Measurements from ENCODE around the gene ZBTB1.
"Not testable (repeated sequence)": the region's sequence is repeated elsewhere in the genome, so short reads cannot be mapped to it uniquely, and the experiment has no call there.

The ZBTB1 gene

DNA sequence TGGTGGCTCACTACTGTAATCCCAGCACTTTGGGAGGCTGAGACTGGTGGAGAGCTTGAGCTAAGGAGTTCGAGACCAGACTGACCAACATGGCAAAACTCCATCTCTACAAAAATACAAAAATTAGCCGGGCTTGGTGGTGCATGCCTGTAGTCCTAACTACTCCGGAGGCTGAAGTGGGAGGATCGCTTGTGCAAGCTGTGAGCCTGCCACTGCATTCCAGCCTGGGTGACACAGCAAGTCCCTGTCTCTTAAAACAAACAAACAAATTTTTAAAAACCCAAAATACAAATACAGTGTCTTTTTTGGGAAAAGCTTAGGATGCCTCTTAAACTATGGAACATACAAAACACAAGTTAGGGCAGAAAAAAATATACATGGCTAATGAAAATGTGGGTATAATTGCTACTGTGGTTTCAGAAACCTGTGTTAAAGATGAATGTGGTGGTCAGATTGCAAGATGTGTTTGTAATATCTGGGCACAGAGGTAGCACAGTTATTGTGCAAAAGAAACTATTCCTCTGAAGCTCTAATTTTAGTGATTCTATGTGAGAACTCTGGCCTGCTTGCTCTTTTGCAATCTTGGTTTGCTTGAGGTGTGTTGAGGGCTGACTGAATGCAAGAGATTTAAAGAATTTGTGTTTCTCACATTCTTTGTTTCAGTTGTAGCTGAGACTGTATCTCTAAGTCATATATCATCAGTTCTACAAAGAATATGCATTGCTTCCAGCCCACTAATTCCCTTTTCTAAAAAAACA lies 32.1 kb downstream of the ZBTB1 start:
- no peak for DNase-seq

- DNase-seq = peak; percentile 98
Observed at GRCh38 chr14:64540208-64541202, 35.9 kb downstream of the ZBTB1 start, which contains the start of gene HSPA2. Gene HSPA2, plus strand, starts transcription at chr14:64540741. Its CDS starts 109 bp downstream, at chr14:64540850.

DNA sequence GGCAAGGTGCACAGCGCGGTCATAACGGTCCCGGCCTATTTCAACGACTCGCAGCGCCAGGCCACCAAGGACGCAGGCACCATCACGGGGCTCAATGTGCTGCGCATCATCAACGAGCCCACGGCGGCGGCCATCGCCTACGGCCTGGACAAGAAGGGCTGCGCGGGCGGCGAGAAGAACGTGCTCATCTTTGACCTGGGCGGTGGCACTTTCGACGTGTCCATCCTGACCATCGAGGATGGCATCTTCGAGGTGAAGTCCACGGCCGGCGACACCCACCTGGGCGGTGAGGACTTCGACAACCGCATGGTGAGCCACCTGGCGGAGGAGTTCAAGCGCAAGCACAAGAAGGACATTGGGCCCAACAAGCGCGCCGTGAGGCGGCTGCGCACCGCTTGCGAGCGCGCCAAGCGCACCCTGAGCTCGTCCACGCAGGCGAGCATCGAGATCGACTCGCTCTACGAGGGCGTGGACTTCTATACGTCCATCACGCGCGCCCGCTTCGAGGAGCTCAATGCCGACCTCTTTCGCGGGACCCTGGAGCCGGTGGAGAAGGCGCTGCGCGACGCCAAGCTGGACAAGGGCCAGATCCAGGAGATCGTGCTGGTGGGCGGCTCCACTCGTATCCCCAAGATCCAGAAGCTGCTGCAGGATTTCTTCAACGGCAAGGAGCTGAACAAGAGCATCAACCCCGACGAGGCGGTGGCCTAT lies 36.8 kb downstream of the ZBTB1 start:
- DNase-seq = no peak

- DNase-seq = no peak
Observed at GRCh38 chr14:64541972-64542835, 37.6 kb downstream of the ZBTB1 start.

- DNase-seq = no peak
Observed at GRCh38 chr14:64542836-64543201, 38.2 kb downstream of the ZBTB1 start.

- DNase-seq = no peak
Observed at GRCh38 chr14:64544607-64545312, 40.2 kb downstream of the ZBTB1 start.

GRCh38 chr14:64549016-64549415 lies 44.4 kb downstream of the ZBTB1 start:
- no peak for DNase-seq

DNA sequence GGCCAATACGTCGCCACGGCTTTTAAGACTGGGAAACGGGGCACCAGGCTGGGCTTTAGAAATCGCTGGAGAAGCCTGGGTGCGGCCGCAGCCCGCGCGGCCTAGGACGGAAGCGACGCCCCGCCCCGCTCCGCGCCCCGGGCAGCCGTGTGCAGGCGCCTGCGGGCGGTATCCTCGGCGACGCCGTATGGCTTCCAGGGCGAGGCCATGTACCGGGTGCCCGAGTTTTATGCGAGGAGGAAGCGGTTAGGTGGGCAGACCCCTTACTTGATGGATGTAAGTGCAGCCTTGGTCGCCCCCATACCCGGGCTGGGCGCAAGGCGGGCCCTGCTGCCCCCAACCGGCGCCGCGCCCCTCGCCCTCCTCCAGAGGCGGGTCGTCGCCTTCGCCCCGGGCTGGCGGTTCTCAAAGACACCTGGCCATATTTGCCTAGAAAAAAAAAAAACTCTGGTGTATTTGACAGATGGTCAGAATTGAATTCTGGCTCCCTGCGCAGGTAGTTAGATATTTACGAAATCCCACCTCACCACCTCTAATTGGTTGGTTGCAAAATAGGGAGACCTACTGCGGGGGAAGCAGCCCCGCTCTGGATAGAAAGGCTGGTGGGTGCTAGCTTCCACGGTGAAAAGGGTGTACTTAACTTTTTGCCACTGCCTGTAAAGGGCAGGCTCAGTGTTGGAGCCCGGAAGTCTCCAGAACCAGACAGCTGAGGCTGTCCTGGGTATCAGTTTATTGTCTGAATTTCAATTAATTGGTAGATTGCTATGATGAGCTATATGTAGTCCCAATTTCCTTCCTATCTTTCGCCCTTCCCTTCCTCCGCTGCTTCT lies 45.4 kb downstream of the ZBTB1 start, which contains the start of gene PPP1R36:
TSS of gene PPP1R36 (plus strand) at position 171 of the 830 bp plus-strand sequence. CDS start at position 208, 37 bp downstream.
- no peak for DNase-seq

DNA sequence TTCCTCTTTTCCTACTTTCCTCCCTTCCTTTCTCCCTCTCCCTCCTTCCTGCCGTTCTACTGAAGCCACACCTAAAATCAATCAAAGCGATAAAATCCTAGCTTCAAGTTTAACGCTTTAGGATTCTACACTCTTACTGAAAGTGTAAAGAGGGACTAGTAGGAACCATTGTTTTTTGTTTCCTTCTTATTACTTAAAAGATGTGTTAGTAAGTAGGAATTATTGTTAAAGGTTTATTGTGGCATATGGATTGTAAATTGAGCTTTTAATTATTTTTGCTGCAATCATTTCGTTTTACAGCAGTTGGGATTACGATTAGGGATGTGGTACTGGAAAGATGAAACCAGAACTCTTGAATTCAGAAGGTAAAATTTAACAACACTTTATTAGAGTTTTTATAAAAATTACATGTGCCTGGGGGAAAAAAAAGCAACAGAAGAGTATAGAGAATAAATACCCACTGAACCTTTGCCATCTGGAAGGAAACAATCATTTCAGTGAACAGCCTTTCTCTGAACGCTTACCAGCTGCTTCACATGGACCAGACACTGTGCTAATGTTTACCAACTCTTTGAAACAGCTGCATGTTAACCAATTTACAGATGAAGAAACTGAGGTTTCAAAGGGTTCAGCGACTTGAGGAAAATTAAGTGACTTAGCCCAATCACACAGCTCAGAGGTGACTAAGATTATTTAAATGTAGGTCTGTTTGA lies 46.2 kb downstream of the ZBTB1 start:
- no peak for DNase-seq

- no peak for DNase-seq
Observed at GRCh38 chr14:64554556-64554955, 50.0 kb downstream of the ZBTB1 start.

DNA sequence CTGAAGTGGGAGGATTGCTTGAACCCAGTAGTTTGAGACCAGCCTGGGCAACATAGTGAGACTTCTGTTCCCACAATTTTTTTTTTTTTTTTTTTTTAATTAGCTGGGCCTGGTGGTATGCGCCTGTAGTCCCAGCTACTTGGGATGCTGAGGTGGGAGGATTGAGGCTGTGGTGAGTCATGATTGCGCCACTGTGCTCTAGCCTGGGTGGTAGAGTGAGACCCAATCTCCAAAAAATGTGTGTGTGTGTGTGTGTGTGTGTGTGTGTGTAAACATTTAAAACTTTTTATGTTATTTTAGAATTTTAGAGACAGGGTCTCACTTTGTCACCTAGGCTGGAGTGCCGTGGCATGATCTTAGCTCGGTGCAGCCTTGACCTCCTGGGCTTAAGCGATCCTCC lies 52.0 kb downstream of the ZBTB1 start:
- DNase-seq = no peak

GRCh38 chr14:64558216-64558615 lies 53.6 kb downstream of the ZBTB1 start:
- not testable (repeated sequence) for DNase-seq

GRCh38 chr14:64561631-64562030 lies 57.1 kb downstream of the ZBTB1 start:
- no peak for DNase-seq

GRCh38 chr14:64562436-64562835 lies 57.9 kb downstream of the ZBTB1 start:
- DNase-seq = no peak

GRCh38 chr14:64563696-64564095 lies 59.1 kb downstream of the ZBTB1 start:
- DNase-seq = no peak

GRCh38 chr14:64566651-64567122 lies 62.1 kb downstream of the ZBTB1 start:
- no peak for DNase-seq

DNA sequence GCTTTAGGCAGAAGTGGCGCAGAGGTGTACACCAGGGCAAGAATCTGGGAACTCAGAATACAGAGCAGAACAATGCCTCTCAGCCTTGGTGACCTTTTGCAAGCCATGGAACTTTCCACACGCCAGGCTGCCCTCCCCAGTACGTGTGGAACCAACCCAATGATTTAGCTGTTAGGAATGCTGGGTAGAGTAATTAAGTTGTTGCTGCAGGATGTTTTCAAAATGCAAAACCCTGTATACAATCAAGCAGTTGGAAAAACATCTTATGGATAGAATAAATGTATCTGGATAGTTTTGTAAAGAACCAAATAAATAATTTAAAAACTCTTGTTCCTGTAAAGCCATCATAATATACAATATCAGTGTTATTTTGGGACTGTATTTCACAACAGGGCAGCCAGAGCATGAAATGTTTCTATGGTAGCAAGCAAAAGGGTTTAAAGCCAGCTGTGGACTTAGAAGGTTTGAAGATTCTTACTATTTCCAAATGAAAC lies 64.6 kb downstream of the ZBTB1 start:
- no peak for DNase-seq

DNA sequence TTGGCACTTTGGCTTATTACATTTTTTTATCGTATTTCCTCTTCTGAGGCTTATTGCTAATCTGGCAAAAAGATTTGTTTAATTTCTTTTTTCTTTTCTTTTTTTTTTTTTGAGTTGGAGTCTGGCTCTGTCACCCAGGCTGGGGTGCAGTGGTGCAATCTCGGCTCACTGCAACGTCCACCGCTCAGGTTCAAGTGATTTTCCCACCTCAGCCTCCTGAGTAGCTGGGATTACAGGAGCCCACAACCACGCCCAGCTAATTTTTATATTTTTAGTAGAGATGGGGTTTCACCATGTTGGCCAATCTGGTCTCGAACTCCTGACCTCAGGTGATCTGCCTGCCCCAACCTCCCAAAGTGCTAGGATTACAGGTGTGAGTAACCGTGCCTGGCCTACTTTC lies 65.1 kb downstream of the ZBTB1 start:
- DNase-seq = not testable (repeated sequence)

DNA sequence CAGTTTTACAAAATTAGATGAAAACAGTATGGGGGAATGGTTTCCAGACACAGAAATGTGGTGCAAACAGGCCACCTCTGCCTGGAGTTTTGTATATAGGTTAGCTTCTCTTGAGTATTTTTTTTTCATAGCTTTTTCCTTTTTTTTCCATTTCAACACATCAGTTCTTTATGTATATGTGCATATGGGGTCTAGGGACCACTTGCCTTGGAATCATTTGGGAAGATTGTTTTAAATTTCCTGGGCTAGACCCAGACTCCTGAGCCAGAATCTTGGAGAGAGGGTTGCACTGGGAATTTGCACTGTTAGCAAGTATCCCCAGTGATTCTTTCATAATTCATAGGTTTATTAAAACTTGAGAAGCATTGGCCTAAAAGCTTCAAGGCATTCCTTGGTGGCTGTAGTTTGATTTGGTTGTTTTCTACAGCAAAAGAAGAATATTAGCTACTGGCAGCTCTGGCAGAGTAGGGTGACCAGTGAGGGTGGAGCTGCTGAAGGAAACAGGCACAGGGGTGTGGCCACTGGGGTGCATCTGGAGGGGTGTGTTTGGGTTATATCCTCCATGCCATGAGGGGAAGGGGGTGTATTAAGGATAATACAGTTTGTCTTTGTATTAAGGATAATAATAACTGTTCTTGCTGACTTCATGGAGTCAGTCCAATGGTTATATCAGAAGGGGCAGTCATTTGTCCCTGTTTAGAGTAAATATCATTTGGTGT lies 68.0 kb downstream of the ZBTB1 start:
- DNase-seq = no peak
